H1 (cell line): ENCODE measurements around the gene SOX6.

Experiments used
- BACH1 ChIP-seq: IDR thresholded peaks from 2 replicates; pipeline ENCODE4 v1.6.1; 2012; ENCODE audit warnings: low read length, improper control_type of control experiment
- CTCF ChIP-seq, 3 experiments: IDR thresholded peaks; 1 replicate in 2 of 3; 2 replicates in 1 of 3; pipeline versions ENCODE4 v1.5.1 to v1.6.1; 2011; ENCODE audit warnings: low read length in 3 of 3, mild to moderate bottlenecking in 3 of 3, inconsistent platforms in 2 of 3, low read depth in 1 of 3, moderate library complexity in 1 of 3; ENCODE audit not compliant: insufficient read depth in 1 of 3; ENCODE audit errors: control extremely low read depth in 1 of 3
- EGR1 ChIP-seq: IDR thresholded peaks from 2 replicates; pipeline ENCODE4 v1.6.1; 2011; ENCODE audit warnings: low read depth, low read length, borderline replicate concordance
- GABPA ChIP-seq: IDR thresholded peaks from 2 replicates; pipeline ENCODE4 v1.6.1; 2011; ENCODE audit warnings: mild to moderate bottlenecking, low read length, moderate library complexity, borderline replicate concordance; ENCODE audit not compliant: insufficient read depth
- JUN ChIP-seq: IDR thresholded peaks from 2 replicates; pipeline ENCODE4 v1.6.1; 2011; ENCODE audit warnings: low read depth, mild to moderate bottlenecking, improper control_type of control experiment, low read length
- POLR2A ChIP-seq, 2 experiments: IDR thresholded peaks; 1 replicate in 1 of 2; 2 replicates in 1 of 2; pipeline ENCODE4 v1.6.1; 2011; ENCODE audit warnings: low read depth in 2 of 2, low read length in 2 of 2, mild to moderate bottlenecking in 2 of 2; ENCODE audit errors: control extremely low read depth in 1 of 2
- SP1 ChIP-seq: IDR thresholded peaks from 2 replicates; pipeline ENCODE4 v1.6.1; 2011; ENCODE audit warnings: low read depth, low read length
- TBP ChIP-seq: IDR thresholded peaks from 2 replicates; pipeline ENCODE4 v1.6.1; 2011; ENCODE audit warnings: low read depth, low read length, improper control_type of control experiment
- YY1 ChIP-seq: IDR thresholded peaks from 2 replicates; pipeline ENCODE4 v1.6.1; 2011; ENCODE audit warnings: low read depth, mild to moderate bottlenecking, low read length

DNA sequence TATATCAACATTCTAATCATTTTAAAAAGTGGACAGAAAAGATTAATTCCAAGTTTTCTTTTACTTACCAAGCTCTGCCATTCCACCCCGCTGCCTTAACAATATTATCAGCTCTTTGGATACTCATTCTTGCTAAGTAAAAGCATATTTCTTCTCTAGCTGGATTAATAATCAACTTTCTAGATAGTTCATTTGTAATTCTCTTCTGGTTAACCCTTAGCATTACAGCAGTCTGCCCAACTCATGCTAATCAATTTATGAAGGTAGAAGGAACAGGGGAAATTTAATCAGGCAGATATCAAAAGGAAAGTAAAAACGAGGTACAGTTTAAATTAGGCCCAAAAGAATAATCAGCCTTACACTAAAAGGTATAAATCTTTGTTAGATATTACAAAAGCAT lies 41.0 kb upstream of the SOX6 start:
- TF ChIP-seq CTCF (IDR thresholded peaks at IDR 0.05; ENCODE audit: control extremely low read depth in 1 of 3, insufficient read depth in 1 of 3, low read depth in 1 of 3, low read length in 3 of 3) (no peak), POLR2A (IDR thresholded peaks at IDR 0.05; ENCODE audit: control extremely low read depth in 1 of 2, low read depth in 2 of 2, low read length in 2 of 2) (no peak), GABPA (no peak), BACH1 (no peak), EGR1 (no peak), YY1 (no peak), JUN (no peak), TBP (no peak), SP1 (no peak)
